Measurements from ENCODE around the gene TFE3.

Gene TFE3

DNA sequence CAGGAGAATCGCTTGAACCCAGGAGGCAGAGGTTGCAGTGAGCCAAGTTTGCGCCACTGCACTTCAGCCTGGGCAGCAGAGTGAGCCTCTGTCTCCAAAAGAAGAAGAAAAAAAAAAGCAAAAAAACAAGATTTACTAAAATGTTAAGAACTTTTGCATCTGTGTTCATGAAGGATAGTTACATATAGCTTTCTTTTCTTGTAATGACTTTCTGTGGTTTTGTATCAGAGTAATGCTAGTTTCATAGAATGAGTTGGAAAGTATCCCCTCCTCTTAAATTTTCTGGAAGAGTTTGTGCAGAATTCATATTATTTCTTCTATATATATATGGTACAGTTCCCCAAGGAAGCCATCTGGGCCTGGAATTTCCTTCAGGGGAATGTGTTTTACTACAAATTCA lies 24.1 kb downstream of the TFE3 start:
- peaks cover 0 to 2% (median 0%) of the 10 kb centered on the region in 5 donors for H3K27me3 ChIP-seq (ENCODE audit: control insufficient read depth in 5 of 5, insufficient read depth in 4 of 5, low read length in 5 of 5)
- no peak overlapping the region for H3K4me3 ChIP-seq (ENCODE audit: low read depth in 1 of 5, low read length in 5 of 5)
- H3K9me3 ChIP-seq (ENCODE audit: control insufficient read depth in 5 of 5, low read length in 5 of 5): no peaks in the 10 kb centered on the region
- peaks cover 0 to 7% (median 0%) of the 10 kb centered on the region in 5 donors for H3K4me1 ChIP-seq (ENCODE audit: control insufficient read depth in 5 of 5, insufficient read depth in 5 of 5, low read length in 5 of 5)
- H3K9ac ChIP-seq (ENCODE audit: low read length in 5 of 5): no peak overlapping the region
- no peak overlapping the region for H3K27ac ChIP-seq (ENCODE audit: low read depth, low read length)
- H3K36me3 ChIP-seq (ENCODE audit: control insufficient read depth in 5 of 5, insufficient read depth in 5 of 5, low read length in 5 of 5): no peaks in the 10 kb centered on the region

DNA sequence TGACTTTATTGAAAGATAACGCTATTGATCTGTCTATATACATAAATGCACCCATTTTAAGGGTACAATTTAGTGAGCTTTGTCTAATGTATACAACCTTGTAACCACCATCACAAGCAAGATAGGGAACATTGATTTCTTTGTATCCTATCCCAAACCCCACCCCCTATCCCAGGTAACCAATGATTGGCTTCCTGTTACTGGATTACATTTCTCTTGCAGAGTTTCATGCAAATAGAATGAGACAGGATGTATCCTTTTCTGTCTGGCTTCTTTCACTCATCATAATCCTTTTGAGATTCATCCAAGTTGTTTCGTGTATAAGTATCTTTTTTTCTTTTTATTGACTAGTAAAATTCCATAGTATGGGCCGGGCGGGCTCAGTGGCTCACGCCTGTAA lies 39.5 kb downstream of the TFE3 start:
- Histone ChIP-seq H3K27ac (ENCODE audit: low read depth, low read length) (no peak overlapping the region), H3K9ac (ENCODE audit: low read length in 5 of 5) (no peak overlapping the region), H3K4me3 (ENCODE audit: low read depth in 1 of 5, low read length in 5 of 5) (no peak overlapping the region), H3K4me1 (ENCODE audit: control insufficient read depth in 5 of 5, insufficient read depth in 5 of 5, low read length in 5 of 5) (peaks cover 0 to 12% (median 9%) of the 10 kb centered on the region in 5 donors), H3K27me3 (ENCODE audit: control insufficient read depth in 5 of 5, insufficient read depth in 4 of 5, low read length in 5 of 5) (no peaks in the 10 kb centered on the region), H3K9me3 (ENCODE audit: control insufficient read depth in 5 of 5, low read length in 5 of 5) (peaks cover 0 to 7% (median 0%) of the 10 kb centered on the region in 5 donors), H3K36me3 (ENCODE audit: control insufficient read depth in 5 of 5, insufficient read depth in 5 of 5, low read length in 5 of 5) (peaks cover 0 to 6% (median under 1%) of the 10 kb centered on the region in 5 donors)

GRCh38 chrX:49002091-49002935 lies 40.8 kb downstream of the TFE3 start, which contains the start of gene GRIPAP1:
Gene GRIPAP1, minus strand, starts transcription at chrX:49002264. Its CDS starts 35 bp downstream, at chrX:49002229.
- H3K36me3 ChIP-seq (ENCODE audit: control insufficient read depth in 5 of 5, insufficient read depth in 5 of 5, low read length in 5 of 5): peaks cover 2 to 14% (median 9%) of the 10 kb centered on the region in 5 donors
- H3K9ac ChIP-seq (ENCODE audit: low read length in 5 of 5): peak within 1 kb of the TSS; percentile 50 to 83 (median 65)
- peak within 1 kb of the TSS; percentile 73 to 94 (median 77) for H3K4me3 ChIP-seq (ENCODE audit: low read depth in 1 of 5, low read length in 5 of 5)
- H3K27me3 ChIP-seq (ENCODE audit: control insufficient read depth in 5 of 5, insufficient read depth in 4 of 5, low read length in 5 of 5): no peaks in the 10 kb centered on the region
- peaks cover 0 to 7% (median 0%) of the 10 kb centered on the region in 5 donors for H3K9me3 ChIP-seq (ENCODE audit: control insufficient read depth in 5 of 5, low read length in 5 of 5)
- peak within 1 kb of the TSS; percentile 84 for H3K27ac ChIP-seq (ENCODE audit: low read depth, low read length)
- H3K4me1 ChIP-seq (ENCODE audit: control insufficient read depth in 5 of 5, insufficient read depth in 5 of 5, low read length in 5 of 5): peaks cover 0 to 12% (median 9%) of the 10 kb centered on the region in 5 donors

DNA sequence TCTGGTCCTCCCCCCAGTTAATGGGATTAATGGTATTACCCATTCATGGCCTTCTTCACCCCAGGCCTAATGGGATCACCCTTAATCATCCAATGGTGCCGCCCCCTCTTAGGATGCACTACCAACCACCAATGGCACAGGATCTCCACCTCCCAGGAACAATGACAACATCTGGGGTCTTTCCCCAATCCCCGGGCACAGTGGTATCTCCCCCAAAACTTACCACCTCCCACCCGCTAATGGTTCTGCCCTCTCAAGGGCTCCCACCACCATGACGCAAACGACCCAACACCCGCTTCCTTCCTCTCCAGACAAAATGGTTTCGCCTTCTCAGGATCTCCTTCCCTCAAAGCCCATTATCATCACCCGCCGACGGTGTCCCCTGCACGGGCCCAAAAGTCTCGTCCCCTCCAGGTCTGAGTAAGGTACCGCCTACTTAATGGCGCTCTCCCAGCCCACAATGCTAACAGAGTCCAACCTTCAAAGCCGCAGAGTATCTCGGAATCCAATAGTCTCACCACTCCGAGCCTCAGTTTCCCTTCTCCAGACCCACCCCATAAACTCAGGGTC lies 41.6 kb downstream of the TFE3 start:
- H3K4me3 ChIP-seq (ENCODE audit: low read depth in 1 of 5, low read length in 5 of 5): peak overlapping the region; percentile 73 to 94 (median 77)
- H3K9ac ChIP-seq (ENCODE audit: low read length in 5 of 5): peak overlapping the region in 4 of 5 donors; percentile 64 to 83 (median 68)
- H3K27me3 ChIP-seq (ENCODE audit: control insufficient read depth in 5 of 5, insufficient read depth in 4 of 5, low read length in 5 of 5): peaks cover 0 to 3% (median 0%) of the 10 kb centered on the region in 5 donors
- peaks cover 0 to 7% (median 3%) of the 10 kb centered on the region in 5 donors for H3K9me3 ChIP-seq (ENCODE audit: control insufficient read depth in 5 of 5, low read length in 5 of 5)
- H3K4me1 ChIP-seq (ENCODE audit: control insufficient read depth in 5 of 5, insufficient read depth in 5 of 5, low read length in 5 of 5): peaks cover 0 to 12% (median 9%) of the 10 kb centered on the region in 5 donors
- peaks cover 2 to 21% (median 13%) of the 10 kb centered on the region in 5 donors for H3K36me3 ChIP-seq (ENCODE audit: control insufficient read depth in 5 of 5, insufficient read depth in 5 of 5, low read length in 5 of 5)
- H3K27ac ChIP-seq (ENCODE audit: low read depth, low read length): peak overlapping the region; percentile 84

DNA sequence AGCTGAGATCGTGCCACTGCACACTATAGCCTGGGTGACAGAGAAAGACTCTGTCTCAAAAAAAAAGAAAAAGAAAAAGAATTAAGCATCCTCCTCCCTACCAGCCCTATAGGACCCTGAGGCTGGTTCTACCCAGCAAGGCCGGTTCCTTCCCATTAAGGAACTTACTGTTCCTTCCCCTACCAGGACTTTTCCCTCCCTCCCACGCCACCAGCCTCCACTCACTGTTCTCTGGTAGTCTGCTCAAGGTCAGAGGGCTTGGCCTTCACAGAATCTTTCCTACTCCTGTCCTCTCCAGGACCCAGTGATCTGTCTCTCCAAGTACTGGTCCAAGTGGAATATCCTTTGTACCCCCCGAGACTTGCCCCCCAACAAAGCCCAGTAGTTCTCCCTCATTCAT lies 42.5 kb downstream of the TFE3 start:
- Histone ChIP-seq H3K4me1 (ENCODE audit: control insufficient read depth in 5 of 5, insufficient read depth in 5 of 5, low read length in 5 of 5) (peaks cover 0 to 12% (median 9%) of the 10 kb centered on the region in 5 donors), H3K27me3 (ENCODE audit: control insufficient read depth in 5 of 5, insufficient read depth in 4 of 5, low read length in 5 of 5) (peaks cover 0 to 3% (median 0%) of the 10 kb centered on the region in 5 donors), H3K9ac (ENCODE audit: low read length in 5 of 5) (no peak overlapping the region), H3K36me3 (ENCODE audit: control insufficient read depth in 5 of 5, insufficient read depth in 5 of 5, low read length in 5 of 5) (peaks cover 2 to 27% (median 16%) of the 10 kb centered on the region in 5 donors), H3K4me3 (ENCODE audit: low read depth in 1 of 5, low read length in 5 of 5) (peak overlapping the region in 2 of 5 donors; percentile 19 to 25), H3K27ac (ENCODE audit: low read depth, low read length) (no peak overlapping the region), H3K9me3 (ENCODE audit: control insufficient read depth in 5 of 5, low read length in 5 of 5) (peaks cover 0 to 7% (median 3%) of the 10 kb centered on the region in 5 donors)

GRCh38 chrX:48999030-48999429 lies 44.1 kb downstream of the TFE3 start:
- Histone ChIP-seq H3K27me3 (ENCODE audit: control insufficient read depth in 5 of 5, insufficient read depth in 4 of 5, low read length in 5 of 5) (peaks cover 0 to 3% (median 0%) of the 10 kb centered on the region in 5 donors), H3K9ac (ENCODE audit: low read length in 5 of 5) (no peak overlapping the region), H3K4me1 (ENCODE audit: control insufficient read depth in 5 of 5, insufficient read depth in 5 of 5, low read length in 5 of 5) (peaks cover 0 to 12% (median 9%) of the 10 kb centered on the region in 5 donors), H3K36me3 (ENCODE audit: control insufficient read depth in 5 of 5, insufficient read depth in 5 of 5, low read length in 5 of 5) (peaks cover 2 to 32% (median 19%) of the 10 kb centered on the region in 5 donors), H3K27ac (ENCODE audit: low read depth, low read length) (no peak overlapping the region), H3K4me3 (ENCODE audit: low read depth in 1 of 5, low read length in 5 of 5) (no peak overlapping the region), H3K9me3 (ENCODE audit: control insufficient read depth in 5 of 5, low read length in 5 of 5) (peaks cover 0 to 7% (median 3%) of the 10 kb centered on the region in 5 donors)

DNA sequence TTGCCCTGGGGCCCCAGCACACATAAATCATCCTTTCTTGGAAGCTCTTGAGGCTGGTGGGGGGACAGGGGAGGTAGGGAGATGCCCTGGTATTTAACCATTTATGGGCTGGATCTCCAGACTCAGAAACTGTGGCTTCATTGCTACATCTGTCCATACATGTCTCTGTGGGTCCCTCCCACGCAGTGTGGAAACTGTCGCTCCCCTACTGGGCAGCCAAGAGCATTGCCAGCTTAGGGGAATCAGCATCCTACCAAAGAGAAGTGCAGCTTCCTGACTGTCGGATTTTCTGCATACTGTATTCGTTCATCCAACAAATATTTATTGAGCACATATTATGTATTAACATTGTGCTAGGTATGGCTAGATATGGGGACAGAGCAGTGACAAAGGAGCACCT lies 44.8 kb downstream of the TFE3 start:
- Histone ChIP-seq H3K27ac (ENCODE audit: low read depth, low read length) (no peak overlapping the region), H3K4me1 (ENCODE audit: control insufficient read depth in 5 of 5, insufficient read depth in 5 of 5, low read length in 5 of 5) (peaks cover 0 to 12% (median 9%) of the 10 kb centered on the region in 5 donors), H3K27me3 (ENCODE audit: control insufficient read depth in 5 of 5, insufficient read depth in 4 of 5, low read length in 5 of 5) (peaks cover 0 to 3% (median 0%) of the 10 kb centered on the region in 5 donors), H3K36me3 (ENCODE audit: control insufficient read depth in 5 of 5, insufficient read depth in 5 of 5, low read length in 5 of 5) (peaks cover 2 to 35% (median 21%) of the 10 kb centered on the region in 5 donors), H3K9ac (ENCODE audit: low read length in 5 of 5) (no peak overlapping the region), H3K9me3 (ENCODE audit: control insufficient read depth in 5 of 5, low read length in 5 of 5) (peaks cover 0 to 7% (median 3%) of the 10 kb centered on the region in 5 donors), H3K4me3 (ENCODE audit: low read depth in 1 of 5, low read length in 5 of 5) (no peak overlapping the region)

- H3K27me3 ChIP-seq (ENCODE audit: control insufficient read depth in 5 of 5, insufficient read depth in 4 of 5, low read length in 5 of 5): peaks cover 0 to 4% (median 0%) of the 10 kb centered on the region in 5 donors
- no peak overlapping the region for H3K9ac ChIP-seq (ENCODE audit: low read length in 5 of 5)
- H3K4me1 ChIP-seq (ENCODE audit: control insufficient read depth in 5 of 5, insufficient read depth in 5 of 5, low read length in 5 of 5): peaks cover 0 to 12% (median 9%) of the 10 kb centered on the region in 5 donors
- H3K36me3 ChIP-seq (ENCODE audit: control insufficient read depth in 5 of 5, insufficient read depth in 5 of 5, low read length in 5 of 5): peaks cover 6 to 40% (median 26%) of the 10 kb centered on the region in 5 donors
- no peak overlapping the region for H3K4me3 ChIP-seq (ENCODE audit: low read depth in 1 of 5, low read length in 5 of 5)
- peaks cover 0 to 7% (median 3%) of the 10 kb centered on the region in 5 donors for H3K9me3 ChIP-seq (ENCODE audit: control insufficient read depth in 5 of 5, low read length in 5 of 5)
- no peak overlapping the region for H3K27ac ChIP-seq (ENCODE audit: low read depth, low read length)
Observed at GRCh38 chrX:48997865-48998264, 45.3 kb downstream of the TFE3 start.

DNA sequence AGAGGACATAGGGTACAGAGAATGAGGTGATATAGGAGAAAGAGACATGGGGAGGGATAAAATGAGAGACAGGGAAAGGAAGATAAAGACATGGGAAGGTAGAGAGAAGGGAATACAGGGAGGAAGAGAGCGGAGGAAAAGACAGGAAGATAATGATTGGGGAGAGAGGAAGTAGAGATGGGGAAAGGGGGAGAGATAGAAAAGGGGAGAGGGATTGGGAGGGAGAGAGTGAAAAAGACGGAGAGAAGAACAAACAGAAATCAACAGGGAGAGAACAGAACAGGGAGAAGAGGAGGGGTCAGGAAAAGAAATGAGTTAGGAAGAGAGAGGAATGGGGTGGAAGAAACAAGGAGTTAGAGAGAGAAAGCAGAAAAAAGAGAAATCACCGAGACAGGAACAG lies 45.7 kb downstream of the TFE3 start:
- Histone ChIP-seq H3K27me3 (ENCODE audit: control insufficient read depth in 5 of 5, insufficient read depth in 4 of 5, low read length in 5 of 5) (peaks cover 0 to 4% (median 0%) of the 10 kb centered on the region in 5 donors), H3K27ac (ENCODE audit: low read depth, low read length) (no peak overlapping the region), H3K36me3 (ENCODE audit: control insufficient read depth in 5 of 5, insufficient read depth in 5 of 5, low read length in 5 of 5) (peaks cover 6 to 41% (median 26%) of the 10 kb centered on the region in 5 donors), H3K9ac (ENCODE audit: low read length in 5 of 5) (no peak overlapping the region), H3K9me3 (ENCODE audit: control insufficient read depth in 5 of 5, low read length in 5 of 5) (peaks cover 0 to 7% (median 3%) of the 10 kb centered on the region in 5 donors), H3K4me3 (ENCODE audit: low read depth in 1 of 5, low read length in 5 of 5) (no peak overlapping the region), H3K4me1 (ENCODE audit: control insufficient read depth in 5 of 5, insufficient read depth in 5 of 5, low read length in 5 of 5) (peaks cover 0 to 12% (median 9%) of the 10 kb centered on the region in 5 donors)
